HG02623 (cell line): Measurements from ENCODE around the gene HOXB5.

Source experiments
- ATAC-seq: cut with Tn5 transposase; IDR thresholded peaks from one replicate; pipeline ENCODE4 v1.9.1; 2021; ENCODE audit warnings: moderate library complexity; ENCODE audit not compliant: unreplicated experiment

HOXB5 gene

DNA sequence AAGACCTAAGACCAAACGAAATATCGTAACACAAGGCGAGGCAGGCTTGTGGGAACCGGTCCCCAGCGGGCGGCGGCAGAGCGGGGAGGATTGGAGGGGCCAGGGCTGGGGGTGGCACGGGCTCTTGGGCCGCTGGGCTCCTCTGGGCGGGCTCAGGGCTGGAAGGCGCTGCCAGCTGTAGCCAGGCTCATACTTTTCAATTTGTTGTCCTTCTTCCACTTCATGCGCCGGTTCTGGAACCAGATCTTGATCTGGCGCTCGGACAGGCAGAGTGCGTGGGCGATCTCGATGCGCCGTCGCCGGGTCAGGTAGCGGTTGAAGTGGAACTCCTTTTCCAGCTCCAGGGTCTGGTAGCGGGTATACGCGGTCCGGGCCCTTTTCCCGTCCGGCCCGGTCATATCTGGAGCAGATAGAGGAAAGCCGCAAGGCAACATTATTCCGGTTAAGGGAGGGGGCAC lies 1.5 kb downstream of the HOXB5 start:
- no peak for ATAC-seq

DNA sequence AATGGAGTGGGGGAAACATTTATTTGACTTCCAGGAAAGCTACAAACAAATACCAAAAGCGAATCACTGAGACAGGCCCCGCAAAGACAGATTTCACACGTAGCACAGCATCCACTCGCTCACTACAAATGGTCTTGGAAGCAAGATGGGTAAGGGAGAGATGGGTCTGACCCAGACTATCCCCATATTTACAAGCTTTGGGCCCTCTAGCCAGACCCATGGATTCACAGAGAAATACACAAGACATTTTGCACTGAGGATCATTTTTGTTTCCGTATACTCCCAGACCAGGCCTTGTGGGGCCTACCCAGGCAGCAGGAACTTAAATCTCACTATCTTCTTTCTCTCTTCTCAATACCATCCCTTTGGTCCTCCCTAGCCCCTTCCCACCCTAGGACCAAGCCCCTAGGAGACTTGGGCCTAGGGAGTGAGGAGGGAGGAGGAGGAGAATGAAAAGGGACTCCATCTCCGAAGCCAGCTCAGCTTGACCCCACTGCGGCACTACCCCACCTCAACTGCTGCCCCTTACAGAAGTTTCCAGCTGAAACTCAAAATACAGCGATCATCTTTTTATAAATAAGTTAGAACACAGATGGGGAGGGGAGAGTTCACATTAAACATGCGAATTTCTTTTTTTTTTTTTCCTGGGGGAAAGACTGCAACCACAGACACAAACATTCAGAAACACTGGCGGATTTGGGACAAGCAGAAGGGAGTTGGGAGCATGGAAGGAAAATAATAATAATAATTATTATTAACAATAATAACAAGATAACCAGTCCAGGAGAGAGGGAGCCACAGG lies 2.1 kb downstream of the HOXB5 start:
- no peak for ATAC-seq

DNA sequence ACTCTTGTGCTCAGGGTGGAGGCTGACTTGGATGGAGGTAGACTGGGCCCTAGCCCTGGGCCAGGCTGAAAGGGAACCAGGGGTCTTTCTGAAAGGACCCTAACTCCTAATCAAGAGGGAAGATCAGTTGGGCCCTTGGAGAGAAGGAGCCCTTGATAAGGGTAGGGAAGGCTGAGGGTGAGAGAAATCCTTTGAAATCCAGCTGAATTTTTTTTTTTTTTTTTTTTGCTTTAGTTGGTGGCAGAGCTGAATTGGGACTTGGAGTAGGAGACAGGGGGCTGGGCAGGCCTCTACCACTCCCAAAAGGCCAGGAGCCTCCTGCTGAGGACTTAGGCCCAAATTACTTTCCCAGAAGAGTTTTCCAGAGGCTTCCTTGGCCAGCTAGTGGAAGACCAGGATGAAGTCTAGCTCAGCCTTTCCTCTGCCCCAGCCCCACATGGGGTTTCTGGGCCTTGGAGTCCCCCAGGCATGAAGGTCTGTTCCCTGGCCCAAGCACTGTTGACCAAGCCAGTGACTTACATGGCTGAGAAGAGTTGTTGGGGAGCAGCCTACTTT lies 2.9 kb downstream of the HOXB5 start:
- no peak for ATAC-seq

DNA sequence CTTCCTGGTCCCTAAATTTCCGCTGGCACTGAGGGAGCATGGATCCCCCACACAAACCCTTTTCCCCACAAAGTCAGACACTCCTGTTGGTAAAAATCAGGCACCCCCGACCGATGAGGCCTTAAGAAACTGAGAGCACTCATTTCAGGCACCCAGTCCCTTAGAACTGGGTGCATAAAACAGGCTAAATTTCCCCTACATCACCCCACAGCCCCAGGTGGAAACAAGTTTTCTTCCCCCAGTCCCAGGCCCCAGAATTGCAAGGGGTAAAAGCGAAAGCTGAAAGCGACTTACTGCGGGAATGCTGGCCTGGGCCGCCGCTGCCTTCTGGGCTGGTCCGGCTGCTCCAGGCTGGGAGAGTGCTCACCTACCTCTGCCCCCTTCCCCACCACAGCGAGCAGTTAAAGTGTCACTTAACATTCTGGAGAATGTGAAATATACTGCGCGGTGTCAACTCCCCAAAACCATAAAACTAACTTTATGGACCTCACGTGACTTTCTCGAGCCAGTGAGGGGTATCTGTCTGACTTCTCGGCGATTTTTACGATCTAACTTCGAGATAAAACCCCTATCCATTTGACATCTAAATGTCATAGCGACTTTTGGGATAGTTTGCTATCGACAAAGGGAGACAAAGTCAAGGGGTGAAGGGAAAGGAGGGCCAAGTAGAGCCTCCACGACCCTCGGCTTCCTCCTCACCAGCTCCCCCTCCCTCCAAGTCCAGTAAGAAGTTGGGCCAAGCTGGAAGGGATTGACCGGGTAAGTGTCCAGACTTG lies 3.6 kb downstream of the HOXB5 start, which contains the start of gene HOXB3:
Gene HOXB3 (minus strand): TSS at position 411 of the 776 bp plus-strand sequence. CDS start 37,767 bp downstream, outside the sequence.
- no peak for ATAC-seq

DNA sequence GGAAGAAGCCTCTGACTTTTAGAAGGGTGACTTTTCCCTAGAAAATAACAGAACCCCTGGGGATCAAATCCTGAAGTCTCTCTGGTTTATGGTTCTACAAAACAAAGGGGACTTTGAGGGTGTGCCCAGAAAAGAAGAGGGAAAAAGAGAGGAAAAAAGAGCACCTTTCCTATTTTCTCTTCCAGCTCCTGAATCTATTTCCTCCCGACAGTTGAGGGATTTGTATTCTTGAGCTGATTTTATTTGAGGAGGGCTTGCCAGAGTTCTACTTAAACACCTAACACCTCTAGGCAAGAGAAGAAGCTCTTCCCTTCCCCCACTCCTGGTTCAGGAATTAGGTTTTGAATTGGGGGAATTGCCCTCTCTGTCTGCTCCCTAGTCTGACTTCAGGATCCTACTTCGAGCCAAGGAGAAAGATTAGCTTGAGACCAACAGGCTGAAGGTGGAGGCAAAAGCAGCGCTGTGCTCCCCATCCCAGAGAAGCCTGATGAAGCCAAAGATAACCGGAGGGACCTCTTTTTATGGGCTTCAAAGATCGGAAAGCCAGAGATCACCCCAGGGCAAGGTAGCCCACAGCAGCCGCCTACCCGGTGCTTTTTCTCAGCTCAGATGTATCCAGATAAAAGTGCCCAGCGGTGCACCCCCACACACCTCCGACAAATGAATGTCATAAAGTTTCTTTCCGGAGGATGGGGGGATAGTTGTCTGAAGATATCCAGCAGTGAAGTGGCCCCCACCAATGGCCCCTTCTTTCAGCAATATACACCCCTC lies 4.3 kb downstream of the HOXB5 start:
- ATAC-seq = no peak

DNA sequence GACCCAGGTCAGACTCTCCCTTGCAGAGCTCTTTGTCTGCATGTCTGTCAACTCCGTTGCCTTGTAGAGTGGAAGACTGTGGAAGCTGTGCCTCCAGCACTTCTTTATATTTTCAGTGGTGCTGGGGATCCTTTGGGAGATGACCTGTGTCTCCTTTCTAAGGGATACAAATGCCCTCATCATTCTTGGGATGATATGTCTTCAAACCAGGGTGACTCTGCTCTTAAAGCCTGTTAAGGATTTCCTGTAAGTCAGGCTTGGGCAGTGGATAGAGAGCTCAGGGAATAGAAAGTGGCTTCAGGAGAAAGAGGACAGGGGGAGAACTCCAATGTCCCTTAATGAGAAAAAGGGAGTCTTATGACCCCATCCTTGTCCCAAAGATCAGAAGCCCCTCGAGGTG lies 5.1 kb downstream of the HOXB5 start:
- no peak for ATAC-seq

DNA sequence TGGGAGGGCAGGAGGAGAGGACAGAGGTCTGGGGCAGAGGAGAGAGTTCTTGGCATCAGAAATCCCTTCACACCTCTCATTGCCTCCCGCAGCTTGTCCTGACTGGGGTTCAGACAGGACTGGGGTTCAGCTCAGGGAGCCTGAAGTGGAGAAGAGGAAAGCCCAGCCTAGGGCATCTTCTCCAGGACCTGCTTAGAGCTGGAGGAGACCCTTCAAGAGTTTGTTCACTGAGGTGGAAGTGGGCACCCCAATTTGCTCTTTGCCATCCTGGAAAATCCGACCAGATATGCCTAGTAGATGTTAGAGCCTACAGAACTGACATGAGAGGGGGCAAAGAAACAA lies 5.5 kb downstream of the HOXB5 start:
- no peak for ATAC-seq

DNA sequence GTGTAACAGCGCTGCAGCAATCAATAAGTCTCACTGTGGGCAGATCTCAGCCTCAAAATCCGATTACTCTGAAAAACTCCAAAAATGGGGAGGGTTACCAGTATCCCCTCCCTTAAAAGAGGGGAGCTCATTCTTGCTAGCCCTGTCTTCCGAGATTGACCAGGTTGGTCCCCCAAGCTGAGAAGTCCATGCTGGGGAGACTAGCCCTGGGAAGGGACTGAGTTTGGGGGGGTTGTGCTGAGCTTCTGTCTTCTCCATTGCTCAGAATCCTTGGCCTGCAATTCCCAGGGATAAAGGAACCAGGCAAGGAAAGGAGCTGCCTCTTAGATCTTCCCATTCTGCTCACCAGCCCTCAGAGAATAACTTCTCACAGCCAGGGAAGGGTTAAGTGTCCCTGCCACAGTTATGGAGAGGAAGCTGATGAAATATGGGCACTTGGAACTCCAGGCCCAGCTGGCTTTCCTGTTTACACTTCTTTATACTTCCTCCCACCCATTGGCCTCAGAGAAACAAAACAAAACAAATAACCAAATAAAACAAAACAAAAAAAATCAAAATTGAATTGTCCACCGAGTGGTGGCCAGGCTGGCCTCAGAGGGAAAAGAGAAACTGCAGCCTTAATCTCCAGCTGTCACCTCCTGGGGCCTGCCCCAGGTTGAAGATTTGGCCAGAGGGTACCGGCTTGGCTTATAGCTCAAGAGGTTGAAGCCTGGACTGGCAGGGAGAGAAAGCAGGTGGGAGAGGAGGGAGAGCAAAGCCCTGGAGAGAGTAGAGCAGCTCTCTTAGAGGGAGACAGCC lies 6.1 kb downstream of the HOXB5 start:
- ATAC-seq = no peak

DNA sequence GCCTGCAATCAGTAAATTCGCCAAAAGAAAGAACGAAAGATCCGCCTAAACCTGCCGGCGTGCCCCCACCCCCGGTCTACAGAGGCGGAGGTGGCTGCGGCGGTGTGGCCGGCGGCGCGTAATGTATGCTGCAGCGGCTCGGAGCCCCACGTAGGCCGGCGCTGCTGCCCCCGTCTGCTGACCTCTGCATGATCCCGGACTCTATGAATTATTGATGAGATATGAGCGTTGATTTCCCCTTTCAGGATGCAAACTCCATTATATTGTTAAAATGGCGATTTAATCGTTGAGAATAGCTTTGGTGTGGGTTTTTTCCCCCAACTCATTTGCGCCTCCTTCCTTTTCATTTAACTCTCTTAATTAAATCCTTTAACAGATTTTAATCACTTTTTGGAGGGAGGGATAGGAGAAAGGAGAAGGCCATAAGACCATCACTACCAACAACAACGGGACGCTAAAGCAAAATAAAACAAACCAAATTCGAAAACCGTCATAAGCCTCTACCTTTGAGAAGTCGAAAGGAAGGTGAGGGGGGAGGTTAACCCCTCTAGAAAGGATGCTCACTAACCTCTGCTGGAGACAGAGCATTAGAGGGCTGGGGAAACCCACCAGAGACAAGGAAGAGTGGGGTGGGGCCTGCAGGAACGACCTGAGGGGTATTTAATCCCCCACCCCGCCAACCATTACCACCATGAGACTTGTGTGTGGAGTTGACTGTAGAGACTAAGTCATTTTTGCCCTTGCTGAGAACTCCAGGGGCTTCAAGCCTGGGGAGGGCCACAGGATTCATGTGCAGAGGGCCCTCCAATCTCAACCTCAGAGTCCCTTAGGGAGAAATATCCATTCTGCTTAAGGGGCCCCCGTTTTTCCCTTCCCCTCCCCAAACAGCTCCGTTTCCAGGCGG lies 7.0 kb downstream of the HOXB5 start:
- no peak for ATAC-seq

DNA sequence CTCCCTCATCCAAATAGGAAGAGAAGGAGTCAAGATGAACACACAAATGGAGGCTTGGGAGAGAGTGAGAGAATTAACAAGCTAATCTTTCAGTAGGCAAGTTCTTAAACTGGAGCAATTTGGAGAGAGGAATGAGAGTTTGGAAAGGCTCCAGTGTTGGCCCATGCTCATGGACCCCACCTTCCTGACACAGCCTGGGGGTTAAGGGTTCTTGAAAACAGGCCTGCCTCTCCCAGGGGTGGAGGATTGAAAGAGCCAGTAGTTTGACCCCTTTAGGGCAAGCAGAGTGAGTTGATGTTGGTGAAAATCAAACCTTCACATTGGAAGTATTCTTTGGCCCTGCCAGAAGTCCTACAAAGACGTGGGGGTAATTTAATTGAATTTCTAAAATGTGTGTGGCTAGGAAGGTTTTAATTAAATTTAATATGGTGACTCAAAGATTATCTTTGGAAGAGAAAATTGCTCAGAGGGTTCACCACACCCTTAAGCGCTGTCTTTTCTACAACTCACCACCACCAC lies 9.3 kb downstream of the HOXB5 start:
- no peak for ATAC-seq

DNA sequence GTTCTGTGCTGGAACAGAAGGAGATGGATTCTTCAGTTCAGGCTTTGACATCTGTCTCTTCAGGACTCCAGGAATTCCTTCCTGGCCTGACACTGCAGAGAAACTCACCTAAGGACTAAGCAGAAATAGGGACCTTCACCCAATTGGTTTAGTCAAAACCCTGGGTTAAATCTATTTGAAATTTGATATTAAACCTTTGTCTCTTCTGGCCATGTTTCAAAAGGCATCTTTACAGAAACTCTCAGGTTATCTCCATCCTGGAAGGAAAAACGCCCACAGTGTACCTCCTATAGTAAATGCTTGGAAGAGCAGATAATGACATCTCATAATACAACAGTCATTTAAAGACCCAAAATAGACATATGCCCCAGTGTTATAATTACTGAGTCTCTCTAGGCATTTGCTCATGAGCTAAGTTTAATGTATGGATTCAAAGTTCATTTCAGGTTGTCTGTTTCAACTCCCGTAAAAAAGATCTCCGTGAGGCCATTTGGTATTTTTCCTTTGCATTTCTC lies 9.8 kb downstream of the HOXB5 start:
- no peak for ATAC-seq

DNA sequence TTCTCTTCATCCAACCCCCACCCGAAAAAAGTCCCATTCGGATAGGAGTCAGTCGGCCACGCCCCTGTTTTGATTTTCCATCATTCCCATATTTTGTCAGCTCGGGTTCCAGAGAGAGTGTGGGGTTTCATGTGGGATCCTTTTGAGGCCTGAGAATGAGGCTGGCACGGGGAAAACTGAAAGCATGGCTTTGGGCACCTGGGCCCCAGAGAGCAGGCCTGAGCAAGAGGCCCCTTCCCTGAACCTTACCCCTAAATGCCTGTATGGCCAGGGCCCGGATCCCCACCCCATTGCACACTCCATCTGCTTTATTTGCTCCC lies 10.9 kb downstream of the HOXB5 start:
- no peak for ATAC-seq

DNA sequence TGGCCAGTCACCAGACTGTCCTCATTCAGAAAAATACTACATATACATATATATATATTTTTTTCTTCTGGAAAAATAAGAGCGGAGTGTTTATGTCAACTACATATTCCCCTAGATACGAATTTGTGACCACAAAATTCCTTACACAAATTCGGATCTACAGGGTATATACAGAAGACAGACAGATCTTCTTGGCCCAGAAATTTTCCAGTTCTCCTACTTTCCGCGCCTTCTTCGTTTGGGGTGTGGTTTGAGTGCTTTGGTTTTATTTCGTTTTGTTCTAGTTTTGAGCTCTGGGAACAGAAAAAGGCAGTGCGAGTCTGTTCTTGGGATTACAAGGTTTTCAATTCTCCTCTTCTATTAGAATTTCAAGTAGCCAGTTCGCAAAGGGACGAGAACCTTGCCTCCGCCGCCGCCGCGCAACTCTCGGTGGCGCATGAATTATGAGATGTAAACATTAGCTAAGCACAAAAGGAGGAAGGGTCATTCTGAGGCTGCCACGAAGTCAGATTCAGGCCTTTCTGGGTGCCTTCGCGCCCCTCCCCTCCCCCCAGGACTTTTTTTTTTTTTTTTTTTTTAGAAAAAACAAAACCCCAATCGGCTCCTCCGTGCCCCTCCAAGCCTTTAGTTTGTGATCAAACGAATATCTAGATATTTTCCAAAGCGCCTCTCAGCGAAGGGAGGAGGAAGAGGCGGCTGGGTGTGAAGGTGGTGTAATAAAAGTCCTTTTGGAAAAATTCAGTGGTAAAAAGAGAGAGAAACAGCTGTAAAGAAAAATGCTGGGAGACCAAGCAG lies 13.6 kb downstream of the HOXB5 start:
- ATAC-seq = no peak

DNA sequence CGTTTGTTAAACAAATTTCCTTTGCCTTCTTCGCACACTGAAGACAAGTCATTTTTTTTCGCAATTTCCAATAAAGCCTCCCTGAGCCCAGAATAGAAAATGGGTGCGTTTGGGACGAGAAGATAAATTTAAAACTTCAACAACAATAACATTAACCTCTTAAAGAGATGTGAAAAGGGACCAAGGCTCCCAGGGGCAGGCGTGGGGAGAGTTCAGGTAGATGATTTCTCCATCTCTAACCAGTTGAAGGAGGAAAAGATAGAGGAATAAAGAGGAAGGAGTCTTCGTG lies 14.2 kb downstream of the HOXB5 start:
- no peak for ATAC-seq

DNA sequence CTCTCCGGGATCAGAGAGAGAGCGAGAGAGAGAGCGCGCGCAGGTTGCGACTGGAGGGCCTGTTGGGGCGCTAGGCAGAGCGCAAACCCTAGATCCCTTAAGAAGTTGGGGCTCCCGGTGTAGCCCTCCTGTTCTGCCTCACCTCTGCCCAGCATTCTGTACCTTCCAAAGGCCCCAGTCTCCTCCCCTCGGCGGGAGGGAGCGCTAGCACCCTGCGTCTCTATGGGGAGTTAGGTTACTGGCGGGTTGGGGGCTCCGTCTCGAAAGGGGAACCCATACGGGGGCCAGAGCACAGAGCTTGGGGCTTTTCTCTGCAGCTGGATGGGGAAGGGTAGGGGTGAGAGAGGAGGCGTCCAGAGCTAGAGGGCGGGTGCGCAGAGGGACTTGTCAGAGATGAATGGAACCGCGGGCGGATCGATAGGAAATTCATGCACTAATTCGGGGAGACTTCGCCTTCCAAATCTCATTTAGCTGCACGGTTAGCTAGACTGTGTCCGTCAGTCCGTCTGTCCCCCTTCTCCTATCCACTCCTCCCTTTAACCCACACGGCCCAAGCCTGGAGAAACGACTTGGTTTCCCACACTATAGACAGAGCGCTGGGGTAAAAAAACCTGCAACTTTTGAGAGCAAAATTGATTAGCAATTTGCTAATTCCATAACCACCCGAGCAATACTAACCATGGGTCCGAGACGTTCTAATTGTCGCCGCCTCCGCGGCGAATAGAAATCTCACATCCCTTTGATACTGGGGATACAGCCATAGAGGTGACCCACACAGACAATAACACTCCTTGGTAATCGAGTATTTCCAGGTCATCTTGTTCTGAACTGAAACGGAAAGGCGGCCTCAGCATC lies 14.7 kb downstream of the HOXB5 start:
- no peak for ATAC-seq

DNA sequence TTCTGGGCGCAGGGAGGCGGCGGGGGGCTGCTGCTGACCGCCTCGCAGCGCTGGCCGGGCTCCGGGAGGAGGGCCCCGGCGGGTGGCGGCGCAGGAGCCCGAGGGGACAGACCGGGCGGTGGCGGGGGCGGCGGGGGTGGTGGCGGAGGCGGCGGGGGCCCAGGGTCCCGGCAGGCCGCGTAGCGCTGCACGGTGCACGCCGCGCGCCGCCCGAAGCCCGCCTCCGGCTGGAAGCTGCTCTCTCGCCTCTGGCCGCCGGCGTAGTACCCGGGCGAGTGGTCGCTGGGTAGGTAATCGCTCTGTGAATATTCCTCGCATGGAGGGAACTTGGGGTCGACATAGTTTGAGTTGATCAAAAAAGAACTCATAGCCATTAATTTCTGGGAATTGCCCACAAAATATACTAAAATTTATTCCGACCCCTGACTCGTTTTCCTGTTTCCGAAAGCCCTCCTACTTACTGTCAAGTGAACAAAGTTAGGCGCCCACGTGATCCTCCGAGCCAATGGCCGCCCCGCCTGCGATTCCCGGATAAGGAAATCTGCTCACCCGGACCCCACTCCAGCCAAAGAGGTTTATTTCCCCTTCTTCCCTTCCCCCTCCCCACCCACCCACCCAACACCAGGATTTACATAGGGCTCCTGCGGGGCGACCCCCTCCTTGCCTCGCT lies 15.5 kb downstream of the HOXB5 start, which contains the start of gene HOXB4:
Gene HOXB4 (minus strand): TSS at position 405 of the 670 bp plus-strand sequence. CDS start 31 bp downstream, at position 374.
- no peak for ATAC-seq
